Gastroesophageal sphincter (tissue), 4 donors: ENCODE data around the gene TPCN1. TPM values are rescaled to one million over a fixed set of nuclear protein-coding genes. Genes with fewer than 3 reads are reported as not detected.

ENCODE experiments used
- ATAC-seq: fragments of 150-250 bp; one replicate; pipeline ENCODE4 v1.9.1; 2016; ENCODE audit warnings: mild to moderate bottlenecking, moderate library complexity
- H3K27ac ChIP-seq, 4 donors: fragments of 200-600 bp; sonication (generic) in 3 of 4; 1 replicate in 3 of 4; 2 replicates in 1 of 4; pipeline ENCODE4 v1.5.1; 2016 to 2019
- H3K27me3 ChIP-seq: fragments of 200-600 bp; sonication (generic); one replicate; pipeline ENCODE4 v1.5.1; 2019
- H3K36me3 ChIP-seq, 2 donors: fragments of 200-600 bp; sonication (generic); one replicate each; pipeline ENCODE4 v1.5.1; 2019; ENCODE audit warnings: control low read depth in 1 of 2
- H3K4me1 ChIP-seq, 3 donors: fragments of 200-600 bp; sonication (generic); 1 replicate in 2 of 3; 2 replicates in 1 of 3; pipeline ENCODE4 v1.5.1; 2016 to 2019; ENCODE audit warnings: control low read depth in 2 of 3
- H3K4me3 ChIP-seq, 2 donors: fragments of 200-600 bp; sonication (generic); one replicate each; pipeline ENCODE4 v1.5.1; 2019; ENCODE audit warnings: mild to moderate bottlenecking in 1 of 2, moderate library complexity in 1 of 2
- H3K9me3 ChIP-seq, 3 donors: fragments of 200-600 bp; sonication (generic); one replicate each; pipeline ENCODE4 v1.5.1; 2017 to 2019; ENCODE audit warnings: control low read depth in 2 of 3
- CTCF ChIP-seq, 4 experiments: fragments of 200-600 bp in 2 of 4; fragments of 450-650 bp in 2 of 4; sonication (generic) in 1 of 4; IDR thresholded peaks; one replicate each; pipeline ENCODE4 v1.5.1; 2017 to 2019; ENCODE audit warnings: antibody characterized with exemption in 4 of 4, mild to moderate bottlenecking in 2 of 4, moderate library complexity in 2 of 4
- EP300 ChIP-seq: sonication (generic); formaldehyde crosslinking; IDR thresholded peaks from one replicate; pipeline ENCODE4 v1.6.1; 2017; ENCODE audit warnings: antibody characterized with exemption, mild to moderate bottlenecking
- POLR2A ChIP-seq, 2 donors: fragments of 450-650 bp; IDR thresholded peaks; one replicate each; pipeline ENCODE4 v1.6.1; 2017; ENCODE audit warnings: antibody characterized with exemption in 2 of 2, mild to moderate bottlenecking in 2 of 2, moderate library complexity in 1 of 2
- POLR2AphosphoS5 ChIP-seq: sonication (generic); formaldehyde crosslinking; IDR thresholded peaks from one replicate; pipeline ENCODE4 v1.6.1; 2017; ENCODE audit warnings: antibody characterized with exemption
- WGBS, 2 donors: methylation state at CpG; one replicate each; pipeline ENCODE4 v1.1.5; 2018; ENCODE audit warnings: low coverage in 1 of 2; 5-methylcytosine and 5-hydroxymethylcytosine counted together
- total RNA-seq, 4 donors: library from RNA; depleted of rRNA; stranded (reverse); fragments of >200 nt; gene quantifications; one replicate each; pipeline ENCODE4 v1.1.0, GENCODE V29; 2016

Gene TPCN1
- total RNA-seq, 4 donors from 2014 or later: 24.0 to 47.0 (median 37.3) TPM

GRCh38 chr12:113328368-113328889, 107.2 kb downstream of the TPCN1 start:
- Histone ChIP-seq H3K36me3 (peaks cover 0 to 44% of the 10 kb centered on the region in 2 donors), H3K27me3 (no peaks in the 10 kb centered on the region), H3K4me3 (no peak overlapping the region), H3K4me1 (peaks cover 0 to 35% (median 18%) of the 10 kb centered on the region in 3 donors), H3K9me3 (no peaks in the 10 kb centered on the region), H3K27ac (peak overlapping the region in 1 of 4 donors; percentile 14)
- WGBS, 2 donors: 68 to 78% methylated on average over 3 to 4 of the region's 5 CpGs
- ATAC-seq: no peak
- TF ChIP-seq POLR2AphosphoS5 (no peak), EP300 (no peak), POLR2A (IDR thresholded peaks at IDR 0.05) (no peak), CTCF (IDR thresholded peaks at IDR 0.05) (no peak)

GRCh38 chr12:113329022-113329790, 107.9 kb downstream of the TPCN1 start:
- 83% methylated on average over 2 of the region's 9 CpGs; no CpG with 5 or more reads in 1 of the 2 donors for WGBS, 2 donors
- Histone ChIP-seq H3K4me3 (no peak overlapping the region), H3K4me1 (peaks cover 0 to 43% (median 24%) of the 10 kb centered on the region in 3 donors), H3K27ac (peak overlapping the region in 2 of 4 donors; percentile 5 to 14), H3K36me3 (peaks cover 0 to 43% of the 10 kb centered on the region in 2 donors), H3K9me3 (no peaks in the 10 kb centered on the region), H3K27me3 (no peaks in the 10 kb centered on the region)
- no peak for ATAC-seq
- TF ChIP-seq CTCF (IDR thresholded peaks at IDR 0.05): no peak
- no peak for TF ChIP-seq POLR2AphosphoS5
- TF ChIP-seq EP300: no peak
- no peak for TF ChIP-seq POLR2A (IDR thresholded peaks at IDR 0.05)

GRCh38 chr12:113329791-113330417, 108.6 kb downstream of the TPCN1 start:
- Histone ChIP-seq H3K4me3 (no peak overlapping the region), H3K36me3 (peaks cover 0 to 43% of the 10 kb centered on the region in 2 donors), H3K9me3 (no peaks in the 10 kb centered on the region), H3K27ac (peak overlapping the region in 1 of 4 donors; percentile 5), H3K27me3 (no peaks in the 10 kb centered on the region), H3K4me1 (peaks cover 0 to 49% (median 24%) of the 10 kb centered on the region in 3 donors)
- no peak for ATAC-seq
- no peak for TF ChIP-seq EP300
- TF ChIP-seq POLR2AphosphoS5: no peak
- TF ChIP-seq CTCF (IDR thresholded peaks at IDR 0.05): no peak
- TF ChIP-seq POLR2A (IDR thresholded peaks at IDR 0.05): no peak
- 83 to 100% methylated on average over 1 of the region's 1 CpG for WGBS, 2 donors

- H3K27ac ChIP-seq: no peak overlapping the region
- ATAC-seq: no peak
- peaks cover 0 to 55% (median 24%) of the 10 kb centered on the region in 3 donors for H3K4me1 ChIP-seq
- H3K36me3 ChIP-seq: peaks cover 0 to 43% of the 10 kb centered on the region in 2 donors
- H3K9me3 ChIP-seq: no peaks in the 10 kb centered on the region
- WGBS, 2 donors: 80 to 100% methylated on average over 1 to 2 of the region's 2 CpGs
- H3K4me3 ChIP-seq: no peak overlapping the region
- TF ChIP-seq EP300 (no peak), POLR2A (IDR thresholded peaks at IDR 0.05) (no peak)
- no peaks in the 10 kb centered on the region for H3K27me3 ChIP-seq
Observed at GRCh38 chr12:113330505-113330904, 109.2 kb downstream of the TPCN1 start.

GRCh38 chr12:113332688-113333417, 111.6 kb downstream of the TPCN1 start:
- no peaks in the 10 kb centered on the region for H3K27me3 ChIP-seq
- H3K4me1 ChIP-seq: peaks cover 0 to 35% (median 15%) of the 10 kb centered on the region in 3 donors
- peaks cover 0 to 43% of the 10 kb centered on the region in 2 donors for H3K36me3 ChIP-seq
- TF ChIP-seq POLR2AphosphoS5 (no peak), CTCF (IDR thresholded peaks at IDR 0.05) (no peak), EP300 (no peak), POLR2A (IDR thresholded peaks at IDR 0.05) (no peak)
- H3K27ac ChIP-seq: peak overlapping the region in 2 of 4 donors; percentile 2 to 38
- no peaks in the 10 kb centered on the region for H3K9me3 ChIP-seq
- 80% methylated on average over 11 of the region's 17 CpGs; no CpG with 5 or more reads in 1 of the 2 donors for WGBS, 2 donors
- ATAC-seq: no peak
- peak overlapping the region in 1 of 2 donors; percentile 74 for H3K4me3 ChIP-seq
